IPS DF 4.7 (cell line): ENCODE data around the gene GRIN3A.
"Not testable (repeated sequence)": the region's sequence is repeated elsewhere in the genome, so short reads cannot be mapped to it uniquely, and the experiment has no call there.

Experiments used
- DNase-seq: peaks from one replicate; pipeline ENCODE4 v3.0.0-alpha.2; 2013; ENCODE audit warnings: low spot score; ENCODE audit errors: extremely low read depth

The GRIN3A gene

GRCh38 chr9:101634741-101635409 is 103.6 kb downstream of the GRIN3A start:
- DNase-seq: no peak

GRCh38 chr9:101632611-101633010 is 105.8 kb downstream of the GRIN3A start:
- DNase-seq: no peak

GRCh38 chr9:101631892-101632291 is 106.6 kb downstream of the GRIN3A start:
- DNase-seq: no peak

GRCh38 chr9:101629636-101630035 is 108.8 kb downstream of the GRIN3A start:
- no peak for DNase-seq

- no peak for DNase-seq
Observed at GRCh38 chr9:101628173-101628572, 110.3 kb downstream of the GRIN3A start.

GRCh38 chr9:101626295-101626694 is 112.2 kb downstream of the GRIN3A start:
- DNase-seq: no peak

- DNase-seq: no peak
Observed at GRCh38 chr9:101625876-101626275, 112.6 kb downstream of the GRIN3A start.

GRCh38 chr9:101620452-101620851 is 118.0 kb downstream of the GRIN3A start:
- no peak for DNase-seq

- DNase-seq: no peak
Observed at GRCh38 chr9:101618698-101619097, 119.7 kb downstream of the GRIN3A start.

- no peak for DNase-seq
Observed at GRCh38 chr9:101605547-101605946, 132.9 kb downstream of the GRIN3A start.

- DNase-seq: no peak
Observed at GRCh38 chr9:101604296-101604695, 134.2 kb downstream of the GRIN3A start.

GRCh38 chr9:101601904-101602765 is 136.3 kb downstream of the GRIN3A start:
- DNase-seq: peak; percentile 62

GRCh38 chr9:101594796-101595195 is 143.7 kb downstream of the GRIN3A start, which contains the start of gene PPP3R2:
PPP3R2 (minus strand) TSS chr9:101594969; CDS start chr9:101594921, 48 bp downstream.
- DNase-seq: no peak

- no peak for DNase-seq
Observed at GRCh38 chr9:101593345-101593744, 145.1 kb downstream of the GRIN3A start.

- no peak for DNase-seq
Observed at GRCh38 chr9:101592788-101593187, 145.7 kb downstream of the GRIN3A start.

GRCh38 chr9:101591787-101592446 is 146.5 kb downstream of the GRIN3A start:
- no peak for DNase-seq

GRCh38 chr9:101590901-101591300 is 147.5 kb downstream of the GRIN3A start:
- no peak for DNase-seq

GRCh38 chr9:101590074-101590473 is 148.4 kb downstream of the GRIN3A start:
- DNase-seq: not testable (repeated sequence)

- no peak for DNase-seq
Observed at GRCh38 chr9:101587332-101588043, 151.0 kb downstream of the GRIN3A start.

- DNase-seq: no peak
Observed at GRCh38 chr9:101586651-101587050, 151.8 kb downstream of the GRIN3A start.

- DNase-seq: no peak
Observed at GRCh38 chr9:101585740-101586139, 152.7 kb downstream of the GRIN3A start.
